ENCODE data around the gene C1R.
"Not testable (repeated sequence)": the region's sequence is repeated elsewhere in the genome, so short reads cannot be mapped to it uniquely, and the experiment has no call there.

The C1R gene

DNA sequence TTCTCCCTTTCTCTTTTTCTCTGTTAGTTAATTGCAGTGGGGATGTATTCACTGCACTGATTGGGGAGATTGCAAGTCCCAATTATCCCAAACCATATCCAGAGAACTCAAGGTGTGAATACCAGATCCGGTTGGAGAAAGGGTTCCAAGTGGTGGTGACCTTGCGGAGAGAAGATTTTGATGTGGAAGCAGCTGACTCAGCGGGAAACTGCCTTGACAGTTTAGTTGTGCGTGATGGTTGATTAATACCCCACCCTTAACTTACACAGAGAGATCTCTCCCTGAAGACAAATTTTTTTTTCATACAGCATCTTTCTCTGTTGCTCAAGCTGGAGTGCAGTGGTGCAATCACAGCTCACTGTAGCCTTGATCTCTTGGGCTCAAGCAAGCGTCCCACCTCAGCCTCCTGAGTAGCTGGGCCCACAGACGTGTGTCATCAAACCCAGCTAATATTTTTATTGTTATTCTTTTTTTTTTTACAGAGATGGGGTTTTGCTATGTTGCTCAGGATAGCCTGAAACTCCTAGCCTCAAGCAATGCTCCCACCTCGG lies 27.1 kb downstream of the C1R start:
- no peak for DNase-seq

DNA sequence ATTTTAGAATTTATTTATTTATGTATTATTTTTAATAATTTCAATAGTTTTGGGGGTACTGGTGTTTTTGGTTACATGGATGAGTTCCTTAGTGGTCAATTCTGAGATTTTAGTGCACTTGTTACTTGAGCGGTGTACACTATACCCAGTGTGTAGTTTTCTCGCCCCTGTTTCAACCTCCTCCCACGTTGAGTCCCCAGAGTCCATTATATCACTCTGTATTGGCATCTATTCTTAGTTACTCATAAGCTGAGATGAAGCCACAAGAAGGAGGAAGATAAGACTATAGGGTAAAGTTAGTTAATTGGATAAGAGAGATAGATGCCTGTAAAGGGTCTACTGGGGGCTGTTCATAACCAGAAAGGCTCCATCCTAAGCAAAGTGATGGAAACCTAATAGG lies 27.7 kb downstream of the C1R start:
- no peak for DNase-seq

DNA sequence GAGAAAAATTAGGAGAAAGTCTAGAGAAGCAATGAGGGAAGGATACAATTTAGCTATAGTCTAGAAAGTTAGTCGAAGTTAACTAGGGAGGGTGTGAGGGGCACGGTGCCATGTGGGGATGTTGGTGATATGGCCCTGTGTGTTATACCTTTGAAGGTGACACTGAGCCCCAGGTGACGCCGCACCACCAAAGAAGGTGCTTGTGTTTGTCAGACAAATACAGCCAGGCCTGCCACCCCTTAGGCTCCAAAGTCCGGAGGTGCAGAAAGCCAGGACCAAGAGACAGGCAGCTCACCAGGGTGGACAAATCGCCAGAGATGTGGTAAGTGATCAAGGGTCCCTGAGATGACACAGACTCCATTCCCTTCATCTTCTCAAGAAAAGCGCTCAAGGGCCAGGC lies 30.6 kb downstream of the C1R start:
- no peak for DNase-seq

DNA sequence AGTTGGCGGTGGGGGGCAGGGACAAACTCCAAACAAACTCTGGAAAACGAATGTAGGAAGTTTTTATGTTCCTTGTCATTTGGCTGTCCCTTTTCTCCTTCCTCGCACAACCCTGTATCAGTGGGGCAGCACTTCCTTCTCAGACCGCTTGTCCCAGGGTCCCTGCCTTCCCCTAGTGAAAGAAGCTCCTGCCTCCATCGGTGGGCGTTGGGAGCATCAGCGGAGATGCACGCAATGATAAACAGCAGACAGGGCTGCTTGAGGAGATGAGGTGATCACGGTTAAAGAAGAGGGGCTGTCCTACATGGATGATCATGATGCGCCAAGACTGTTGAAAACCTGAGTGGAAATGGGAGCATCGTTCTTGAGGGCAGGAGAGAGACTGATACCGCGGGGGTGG lies 31.1 kb downstream of the C1R start:
- no peak for DNase-seq

DNA sequence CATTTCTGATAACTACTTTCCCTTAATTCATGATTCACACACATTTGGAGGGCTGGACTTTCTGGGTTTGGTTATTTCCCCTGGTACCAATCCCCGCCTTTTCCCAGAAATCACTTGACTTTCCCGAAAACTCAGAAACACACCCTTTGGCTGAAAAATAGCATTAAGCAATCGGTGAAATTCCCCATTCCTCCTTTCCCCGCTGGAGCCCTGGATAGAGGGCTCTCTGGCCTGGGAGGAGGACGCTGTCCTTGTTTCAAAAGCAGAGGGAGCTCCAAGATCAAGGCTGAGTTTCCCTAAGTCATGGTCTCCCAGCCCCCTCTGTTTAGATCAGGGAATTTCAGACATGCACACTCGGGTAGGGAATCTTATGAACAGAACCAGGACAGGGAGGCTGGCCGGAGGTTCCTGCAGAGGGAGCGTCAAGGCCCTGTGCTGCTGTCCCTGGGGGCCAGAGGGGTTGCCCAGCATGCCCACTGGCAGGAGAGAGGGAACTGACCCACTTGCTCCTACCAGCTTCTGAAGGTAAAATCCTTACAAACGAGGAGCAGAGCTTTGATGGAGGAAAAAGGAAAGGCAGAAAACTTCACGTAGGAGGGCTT lies 31.8 kb downstream of the C1R start, which contains the start of gene C1S:
C1S (plus strand) TSS at position 366 of the 602 bp plus-strand sequence. CDS start 1,195 bp downstream, outside the sequence.
- DNase-seq, result peak; percentile 97

DNA sequence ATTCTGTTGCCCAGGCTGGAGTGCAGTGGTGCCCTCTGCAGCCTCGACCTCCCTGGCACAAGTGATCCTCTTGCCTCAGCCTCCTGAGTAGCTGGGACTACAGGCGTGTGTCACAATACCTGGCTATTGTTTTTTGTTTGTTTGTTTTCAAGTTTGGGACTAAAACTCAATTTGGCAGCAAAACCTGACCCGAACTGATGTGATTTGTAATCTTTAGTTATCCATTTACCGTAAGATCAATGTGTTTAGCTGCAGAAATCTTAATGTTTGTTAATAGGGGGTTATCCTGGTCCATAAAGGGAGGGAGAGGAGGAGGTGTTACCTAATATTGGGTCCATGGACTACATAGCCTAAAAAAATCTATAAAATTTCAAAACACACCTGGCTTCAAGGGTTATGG lies 32.5 kb downstream of the C1R start:
- DNase-seq, result no peak

DNA sequence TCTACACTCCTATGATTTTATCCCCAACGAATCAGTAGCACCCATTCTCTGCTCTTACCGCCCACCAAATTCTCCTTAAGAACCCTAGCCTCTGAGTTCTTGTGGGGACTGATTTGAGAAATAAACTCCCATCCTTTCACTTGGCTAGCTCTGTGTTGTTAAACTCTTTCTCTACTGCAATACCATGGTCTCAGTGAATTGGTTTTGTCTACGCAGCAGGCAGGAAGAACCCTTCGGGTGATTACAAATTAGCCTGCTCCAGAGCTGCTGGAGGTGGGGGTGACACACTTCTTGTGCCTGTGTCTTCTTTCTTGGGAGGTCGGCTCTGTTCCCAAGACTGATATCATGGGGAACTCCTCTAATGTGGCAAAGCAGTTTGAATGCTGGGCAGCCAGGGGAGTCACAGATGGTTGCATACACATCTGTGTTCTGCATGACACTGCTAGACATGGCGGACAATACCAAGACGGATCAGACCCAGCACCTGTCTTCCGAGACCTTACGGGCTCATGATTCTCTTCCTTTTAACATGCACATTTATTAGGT lies 33.3 kb downstream of the C1R start:
- DNase-seq, result no peak

DNA sequence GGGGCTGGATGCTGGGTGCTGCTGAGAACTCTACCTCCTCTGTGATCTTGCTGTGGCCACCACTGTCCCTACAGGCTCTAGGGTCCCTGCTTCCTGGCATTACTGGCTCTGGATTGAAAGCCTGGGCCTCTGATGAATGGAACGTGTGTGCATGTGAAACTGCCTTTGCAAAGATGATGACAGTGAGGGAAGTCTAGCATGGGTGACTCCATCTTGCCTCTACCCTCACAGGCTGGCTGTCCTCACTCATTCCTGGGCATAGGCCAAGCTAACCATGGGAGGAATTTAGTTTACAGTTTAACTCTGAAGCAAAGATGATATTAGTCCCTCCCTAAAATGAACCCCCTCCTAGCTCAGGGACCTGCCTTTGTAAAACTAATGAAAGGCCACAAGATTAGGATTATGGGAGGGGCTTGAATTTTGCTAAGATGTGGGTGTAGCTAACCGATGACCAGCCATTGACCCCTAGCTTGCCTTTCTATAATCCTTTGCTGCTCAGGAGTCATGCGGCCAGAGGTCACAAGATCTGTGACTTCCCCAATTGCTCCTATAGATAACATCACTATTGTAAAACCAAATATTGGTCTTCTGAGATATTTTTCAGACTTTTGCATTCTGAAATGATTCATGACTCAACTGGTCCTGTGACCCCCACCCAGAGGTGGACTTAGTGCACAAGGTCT lies 33.9 kb downstream of the C1R start:
- no peak for DNase-seq

DNA sequence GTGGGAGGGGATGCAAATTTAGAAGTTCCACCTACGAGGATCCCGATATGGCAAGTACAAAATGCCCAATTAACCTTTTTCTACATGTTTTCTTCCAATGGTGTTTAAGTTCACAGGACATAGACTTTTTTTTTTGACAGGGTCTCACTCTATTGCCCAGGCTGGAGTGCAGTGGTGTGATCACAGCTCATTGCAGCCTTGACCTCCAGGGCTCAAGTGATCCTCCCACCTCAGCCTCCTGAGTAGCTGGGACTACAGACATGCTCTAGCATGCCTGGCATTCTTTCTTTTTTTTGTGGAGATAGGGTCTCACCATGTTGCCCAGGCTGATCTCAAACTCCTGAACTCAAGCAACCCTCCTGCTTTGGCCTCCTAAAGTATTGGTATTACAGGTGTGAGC lies 36.5 kb downstream of the C1R start:
- not testable (repeated sequence) for DNase-seq

DNA sequence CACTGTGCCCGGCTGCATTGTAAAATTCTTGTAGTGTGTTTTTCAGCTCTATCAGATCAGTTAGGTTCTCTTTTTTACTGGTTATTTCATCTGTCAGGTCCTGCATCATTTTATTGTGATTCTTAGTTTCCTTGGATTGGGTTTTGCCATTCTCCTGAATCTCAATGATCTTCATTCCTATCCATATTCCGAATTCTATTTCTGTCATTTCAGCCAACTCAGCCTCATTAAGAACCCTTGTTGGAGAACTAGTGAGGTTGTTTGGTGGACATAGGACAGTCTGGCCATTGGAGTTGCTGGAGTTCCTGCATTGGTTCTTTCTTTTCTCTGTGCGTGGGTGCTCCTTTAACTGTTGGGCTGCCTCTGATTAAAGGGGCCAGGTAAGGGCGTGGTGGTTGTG lies 37.3 kb downstream of the C1R start:
- no peak for DNase-seq

DNA sequence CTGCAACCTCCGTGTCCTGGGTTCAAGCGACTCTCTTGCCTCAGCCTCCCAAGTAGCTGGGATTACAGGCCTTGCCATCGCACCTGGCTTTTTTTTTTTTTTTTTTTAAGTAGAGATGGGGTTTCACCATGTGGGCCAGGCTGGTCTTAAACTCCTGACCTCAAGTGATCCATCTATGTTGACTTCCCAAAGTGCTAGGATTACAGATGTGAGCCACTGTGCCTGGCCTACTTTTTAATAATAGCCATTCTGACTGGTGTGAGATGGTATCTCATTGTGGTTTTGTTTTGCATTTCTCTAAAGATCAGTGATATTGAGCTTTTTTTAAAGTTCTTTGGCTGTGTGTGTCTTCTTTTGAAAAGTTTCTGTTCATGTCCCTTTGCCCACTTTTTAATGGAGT lies 42.3 kb downstream of the C1R start:
- not testable (repeated sequence) for DNase-seq

DNA sequence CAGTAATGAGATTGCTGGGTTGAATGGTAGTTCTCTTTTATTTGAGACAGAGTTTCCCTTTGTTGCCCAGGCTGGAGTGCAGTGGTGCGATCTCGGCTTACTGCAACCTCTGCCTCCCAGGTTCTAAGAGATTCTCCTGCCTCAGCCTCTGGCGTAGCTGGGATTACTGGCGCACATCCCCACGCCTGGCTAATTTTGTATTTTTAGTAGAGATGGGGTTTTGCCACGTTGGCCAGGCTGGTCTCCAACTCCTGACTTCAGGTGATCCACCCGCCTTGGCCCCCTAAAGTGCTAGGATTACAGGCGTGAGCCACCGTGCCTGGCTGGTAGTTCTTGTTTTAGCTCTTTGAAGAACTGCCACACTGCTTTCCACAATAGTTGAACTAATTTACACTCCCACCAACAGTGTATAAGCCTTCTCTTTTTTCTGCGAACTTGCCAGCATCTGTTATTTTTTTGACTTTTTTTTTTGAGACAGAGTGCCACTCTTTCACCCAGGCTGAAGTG lies 42.7 kb downstream of the C1R start:
- DNase-seq, result not testable (repeated sequence)

DNA sequence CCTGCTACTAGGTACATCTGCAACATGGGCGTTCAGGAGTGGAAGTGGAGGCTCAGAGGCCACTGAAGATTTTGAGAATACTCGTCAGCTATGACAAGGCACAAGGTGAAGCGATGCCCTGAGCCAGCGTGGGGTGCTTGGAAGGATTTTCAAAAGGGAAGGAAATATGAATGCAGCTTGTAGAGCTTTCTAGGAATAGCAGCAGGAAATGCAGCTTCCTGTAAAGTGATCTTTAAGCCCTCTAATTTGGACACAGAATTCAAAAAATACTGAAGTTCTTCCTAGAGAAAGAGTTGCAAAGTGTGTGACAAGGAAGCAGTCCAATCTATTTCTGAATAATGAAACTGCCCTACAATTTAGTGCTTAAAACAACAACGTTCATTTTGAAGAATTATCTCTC lies 44.9 kb downstream of the C1R start:
- DNase-seq, result no peak

DNA sequence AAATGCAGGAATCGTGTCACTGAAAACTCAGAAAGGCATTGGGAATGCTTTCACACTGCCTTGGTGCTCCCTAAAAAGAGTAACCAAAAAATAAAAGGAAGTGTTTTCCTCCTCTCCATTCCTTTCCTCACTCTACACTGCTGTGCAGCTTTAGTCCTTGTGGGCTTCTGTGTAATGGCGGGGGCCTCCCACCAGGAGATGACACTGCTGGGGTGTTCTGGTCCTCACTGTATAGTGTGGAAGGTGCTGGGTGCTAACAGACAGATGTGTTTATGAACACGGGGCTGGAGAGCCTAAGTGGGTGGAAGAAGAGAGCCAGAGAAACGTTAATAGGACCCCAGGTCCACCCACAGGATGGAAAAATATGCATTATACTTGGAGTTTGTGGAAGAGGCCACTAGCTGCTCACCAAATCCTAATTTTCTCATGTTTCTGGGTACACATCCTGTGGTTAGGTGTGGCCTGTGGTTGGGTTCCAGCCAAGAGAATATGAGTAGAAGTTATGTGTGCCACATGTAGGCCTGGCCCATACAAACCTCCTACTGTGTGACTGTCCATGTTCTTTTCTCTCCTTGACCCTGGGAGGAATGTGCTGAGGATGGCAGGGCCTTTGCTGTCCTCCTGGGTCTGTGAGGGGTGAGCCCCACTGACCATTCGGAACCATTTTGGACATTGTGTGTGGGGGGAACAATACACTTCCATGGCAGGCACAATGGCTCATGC lies 45.7 kb downstream of the C1R start:
- DNase-seq, result no peak

DNA sequence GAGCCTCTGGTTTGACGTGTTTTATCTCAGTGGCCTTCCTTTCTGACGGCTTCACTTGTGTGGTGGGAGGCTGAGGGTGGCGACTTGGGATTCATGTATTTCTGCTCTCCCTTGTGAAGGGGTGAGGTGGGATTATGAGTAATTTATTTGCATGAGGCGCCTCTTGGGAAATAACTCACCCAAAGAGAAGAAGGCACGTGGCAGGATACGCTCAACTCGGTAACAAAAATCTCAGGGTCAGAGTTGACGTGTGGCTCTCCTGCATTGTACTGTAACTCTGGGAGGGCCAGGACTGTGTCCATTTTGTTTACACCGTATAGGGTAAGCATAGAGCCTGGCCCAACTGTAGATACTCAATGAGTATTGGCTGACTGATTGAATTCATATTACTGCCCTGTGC lies 46.3 kb downstream of the C1R start:
- no peak for DNase-seq

DNA sequence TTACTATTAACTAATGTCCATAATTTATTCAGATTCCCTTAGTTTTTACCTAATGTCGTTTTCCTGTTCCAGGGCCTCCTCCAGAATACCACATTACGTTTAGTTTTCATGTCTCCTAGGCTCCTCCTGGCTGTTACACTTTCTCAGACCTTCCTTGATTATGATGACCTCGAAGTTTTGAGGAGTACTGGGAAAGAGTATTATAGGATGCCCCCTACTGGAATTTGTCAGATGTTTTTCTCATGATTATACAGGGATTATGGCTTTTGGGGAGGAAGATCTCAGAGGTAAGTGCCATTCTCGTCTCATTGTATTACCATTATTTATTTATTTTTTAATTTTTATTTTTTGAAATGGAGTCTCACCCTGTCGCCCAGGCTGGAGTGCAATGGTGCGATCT lies 49.4 kb downstream of the C1R start:
- peak; percentile 35 for DNase-seq

DNA sequence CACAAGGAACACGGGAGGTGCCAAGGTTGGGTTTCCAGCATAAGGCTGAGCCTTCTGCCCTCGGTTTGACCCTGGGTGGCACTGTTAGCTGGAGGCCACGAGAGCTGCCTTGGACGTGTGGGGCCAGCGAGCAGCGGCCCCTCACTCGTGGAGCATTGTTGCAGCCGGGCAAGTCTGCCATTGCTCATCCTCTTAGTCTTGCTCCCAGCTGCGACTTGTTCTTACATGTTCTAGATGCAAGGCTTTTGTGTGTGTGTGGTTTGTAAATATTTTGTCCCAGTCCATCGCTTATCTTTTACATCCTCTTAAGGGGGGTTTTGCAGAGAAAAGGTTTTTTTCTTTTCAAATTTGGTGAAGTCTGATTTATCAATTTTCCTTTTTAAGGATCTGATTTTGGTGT lies 52.8 kb downstream of the C1R start:
- DNase-seq, result no peak

DNA sequence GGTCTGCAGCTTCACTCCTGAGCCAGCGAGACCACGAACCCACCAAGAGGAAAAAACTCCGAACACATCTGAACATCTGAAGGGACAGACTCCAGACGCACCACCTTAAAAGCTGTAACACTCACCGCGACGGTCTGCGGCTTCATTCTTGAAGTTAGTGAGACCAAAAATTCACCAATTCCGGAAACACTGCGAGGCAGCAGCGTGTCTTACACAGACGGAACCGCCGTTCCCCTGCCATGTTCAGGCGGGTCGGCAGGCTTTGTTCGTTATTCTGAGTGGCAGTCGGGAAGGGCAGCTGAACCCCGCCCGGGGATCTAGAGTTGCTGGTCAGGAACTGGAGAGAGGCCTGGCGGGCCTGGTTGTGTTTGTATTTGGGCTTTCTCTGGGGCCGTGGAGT lies 53.7 kb downstream of the C1R start:
- DNase-seq, result no peak

DNA sequence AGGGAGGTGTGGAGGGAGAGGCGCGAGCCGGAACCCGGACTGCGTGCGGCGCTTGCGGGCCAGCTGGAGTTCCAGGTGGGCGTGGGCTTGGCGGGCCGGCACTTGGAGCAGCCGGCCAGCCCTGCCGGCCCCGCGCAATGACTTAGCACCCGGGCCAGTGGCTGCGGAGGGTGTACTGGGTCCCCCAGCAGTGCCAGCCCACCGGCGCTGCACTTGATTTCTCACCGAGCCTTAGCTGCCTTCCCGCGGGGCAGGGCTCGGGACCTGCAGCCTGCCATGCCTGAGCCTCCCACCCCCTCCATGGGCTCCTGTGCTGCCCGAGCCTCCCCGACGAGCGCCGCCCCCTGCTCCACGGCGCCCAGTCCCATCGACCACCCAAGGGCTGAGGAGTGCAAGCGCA lies 54.8 kb downstream of the C1R start:
- DNase-seq, result not testable (repeated sequence)

DNA sequence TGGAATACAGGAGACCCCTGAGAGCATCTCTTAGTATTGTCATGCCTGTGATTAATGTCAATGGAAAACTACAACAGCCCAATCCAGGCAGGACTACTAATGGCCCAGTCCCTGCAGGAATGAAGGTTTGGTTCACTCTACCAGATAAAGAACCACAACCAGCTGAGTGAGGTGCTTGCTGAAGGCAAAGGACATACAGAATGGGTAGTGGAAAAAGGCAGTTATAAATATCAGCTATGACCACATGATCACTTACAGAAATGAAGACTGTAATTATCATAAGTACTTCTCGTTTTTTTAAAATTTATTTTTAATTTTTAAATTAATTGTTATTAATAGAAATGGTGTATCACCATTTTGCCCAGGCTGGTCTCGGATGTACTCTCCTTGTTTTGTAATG lies 56.8 kb downstream of the C1R start:
- DNase-seq, result no peak

DNA sequence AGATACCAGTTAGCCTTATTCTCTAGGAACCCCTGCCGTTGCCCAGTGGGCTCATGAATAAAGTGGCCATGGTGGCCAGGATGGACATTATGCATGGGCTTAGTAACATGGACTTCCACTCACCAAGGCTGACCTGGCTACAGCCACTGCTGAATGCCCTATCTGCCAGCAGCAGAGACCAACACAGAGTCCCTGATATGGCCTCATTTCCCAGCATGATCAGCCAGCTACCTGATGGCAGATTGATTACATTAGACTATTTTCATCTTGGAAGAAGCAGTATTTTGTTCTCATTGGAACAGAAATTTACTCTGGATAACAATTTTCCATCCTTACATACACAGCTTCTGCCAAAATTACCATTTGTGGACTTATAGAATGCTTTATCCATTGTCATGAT lies 57.8 kb downstream of the C1R start:
- DNase-seq, result no peak

DNA sequence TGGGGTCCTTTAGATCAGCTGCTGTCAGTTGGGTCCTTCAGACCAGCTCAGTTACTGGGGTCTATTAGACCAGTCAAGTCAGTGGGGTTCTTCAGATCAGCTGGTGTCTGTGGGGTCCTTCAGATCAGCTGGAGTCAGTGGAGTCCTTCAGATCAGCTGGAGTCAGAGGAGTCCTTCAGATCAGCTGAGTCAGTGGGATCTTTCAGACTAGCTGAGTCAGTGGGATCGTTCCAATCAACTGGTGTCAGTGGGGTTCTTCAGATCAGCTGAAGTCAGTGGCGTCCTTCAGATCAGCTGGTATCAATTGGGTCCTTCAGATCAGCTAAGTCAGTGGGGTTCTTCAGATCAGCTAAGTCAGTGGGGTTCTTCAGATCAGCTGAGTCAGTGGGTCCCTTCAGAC lies 59.3 kb downstream of the C1R start:
- no peak for DNase-seq

DNA sequence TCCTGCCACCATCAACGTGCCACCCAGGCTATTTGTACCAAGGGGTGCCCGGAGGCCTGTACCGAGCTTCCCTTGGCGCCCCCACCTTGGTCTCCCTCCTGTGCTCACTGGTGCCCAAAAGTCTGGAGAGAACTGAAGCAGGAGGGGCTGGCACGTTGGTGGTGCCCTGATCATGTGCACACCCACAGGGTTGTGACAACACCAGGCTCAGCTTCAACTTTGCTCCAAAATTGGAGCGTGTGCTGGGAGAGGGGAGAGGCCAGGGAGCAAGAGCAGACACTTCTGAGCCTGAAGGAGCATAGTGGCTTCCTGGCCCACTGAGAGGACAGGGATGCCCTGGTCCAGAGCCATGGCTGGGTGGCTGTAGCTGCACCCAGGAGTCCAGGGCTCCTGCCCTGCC lies 60.9 kb downstream of the C1R start:
- no peak for DNase-seq

Measured in fibroblast of upper back skin (primary cell).